Aortic smooth muscle cell (primary cell): Measurements from ENCODE around the gene IRX3. TPM values are rescaled to one million over a fixed set of nuclear protein-coding genes. Genes with fewer than 3 reads are reported as not detected.

Experiments used
- total RNA-seq: library from RNA; depleted of rRNA; stranded (reverse); fragments of >200 nt; gene quantifications from 2 replicates; pipeline ENCODE4 v1.2.3, GENCODE V29; 2014

The IRX3 gene
- 0.37 and 0.92 TPM in 2 replicates for total RNA-seq

DNA sequence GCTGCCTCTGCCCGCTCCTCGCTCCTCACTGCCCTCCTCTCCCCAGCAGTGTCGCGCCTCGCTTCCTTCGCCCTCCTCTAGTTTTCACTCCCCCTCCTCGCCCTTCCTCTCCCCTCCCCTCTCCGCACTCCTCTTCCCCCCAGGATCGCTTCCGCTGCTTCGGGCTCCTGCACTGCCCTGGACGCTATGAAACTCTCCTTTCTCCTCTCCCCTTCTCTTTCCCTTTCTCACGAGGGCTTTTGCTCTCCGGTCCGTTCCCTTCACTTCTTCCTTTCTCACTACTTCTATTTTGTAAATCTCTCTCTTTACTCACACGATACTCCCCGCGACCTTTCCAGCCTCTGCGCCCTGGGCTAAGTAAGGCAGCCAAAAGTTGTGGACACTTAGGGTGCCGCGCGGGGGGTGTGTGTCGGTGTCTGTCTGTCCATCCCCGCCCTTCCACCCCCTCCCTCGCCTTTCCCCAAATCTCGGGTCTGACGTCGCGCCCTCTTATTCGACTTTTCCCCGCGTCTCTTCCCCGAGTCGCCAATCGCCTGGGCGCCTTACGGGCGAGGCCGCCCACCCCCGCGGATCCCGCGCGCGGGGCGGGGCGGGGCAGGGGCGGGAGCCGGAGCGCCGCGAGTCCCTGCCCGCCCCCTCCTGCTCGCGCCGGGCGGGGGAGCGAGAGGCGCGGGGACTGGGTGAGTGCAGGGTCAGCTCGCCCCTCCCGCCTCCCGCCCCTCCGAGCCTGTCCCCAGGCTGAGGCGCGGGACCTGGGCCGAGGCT lies at the start of gene IRX3:
TSS of gene IRX3 (minus strand) at position 422 of the 765 bp plus-strand sequence. CDS start 737 bp downstream, outside the sequence.

